ENCODE results near the gene KRTAP9-9. TPM values are rescaled to one million over a fixed set of nuclear protein-coding genes. Genes with fewer than 3 reads are reported as not detected.
"Not testable (repeated sequence)": the region's sequence is repeated elsewhere in the genome, so short reads cannot be mapped to it uniquely, and the experiment has no call there.

The KRTAP9-9 gene
- total RNA-seq, 2 donors from 2014 or later = not detected

GRCh38 chr17:41254861-41255260, 323 bp upstream of the KRTAP9-9 start:
- ATAC-seq = no peak
- H3K9me3 Mint-ChIP-seq = no peaks in the 10 kb centered on the region
- no peak overlapping the region for H3K27ac Mint-ChIP-seq
- no peaks in the 10 kb centered on the region for H3K36me3 Mint-ChIP-seq
- DNase-seq (ENCODE audit: low spot score in 2 of 2) = no peak

- no peak for DNase-seq (ENCODE audit: low spot score in 2 of 2)
- no peak overlapping the region for H3K27ac Mint-ChIP-seq
- H3K36me3 Mint-ChIP-seq = no peaks in the 10 kb centered on the region
- H3K9me3 Mint-ChIP-seq = no peaks in the 10 kb centered on the region
- no peak for ATAC-seq
These were observed 1.1 kb downstream of the KRTAP9-9 start for GRCh38 chr17:41256291-41256685.

GRCh38 chr17:41258406-41258805, 3.2 kb downstream of the KRTAP9-9 start:
- DNase-seq (ENCODE audit: low spot score in 2 of 2) (no peak), ATAC-seq (no peak)
- H3K9me3 Mint-ChIP-seq = no peaks in the 10 kb centered on the region

GRCh38 chr17:41263212-41263611, 8.0 kb downstream of the KRTAP9-9 start:
- H3K36me3 Mint-ChIP-seq = no peaks in the 10 kb centered on the region
- no peak overlapping the region for H3K27ac Mint-ChIP-seq
- no peak for ATAC-seq
- DNase-seq (ENCODE audit: low spot score in 2 of 2) = no peak
- no peaks in the 10 kb centered on the region for H3K9me3 Mint-ChIP-seq

More at GRCh38 chr17:41258406-41258805, 3.2 kb downstream of the KRTAP9-9 start:
- no peaks in the 10 kb centered on the region for H3K36me3 Mint-ChIP-seq
- H3K27ac Mint-ChIP-seq = no peak overlapping the region

- Mint-ChIP-seq H3K9me3 (no peaks in the 10 kb centered on the region), H3K36me3 (no peaks in the 10 kb centered on the region), H3K27ac (no peak overlapping the region)
- DNase-seq (ENCODE audit: low spot score in 2 of 2) (no peak), ATAC-seq (no peak)
These were observed 9.4 kb downstream of the KRTAP9-9 start for GRCh38 chr17:41264599-41264998.

- H3K36me3 Mint-ChIP-seq = no peaks in the 10 kb centered on the region
- ATAC-seq (no peak), DNase-seq (ENCODE audit: low spot score in 2 of 2) (no peak)
- no peak within 1 kb of the TSS for H3K27ac Mint-ChIP-seq
- no peaks in the 10 kb centered on the region for H3K9me3 Mint-ChIP-seq
These were observed 9.9 kb downstream of the KRTAP9-9 start, which contains the start of gene KRTAP9-6 for GRCh38 chr17:41265078-41265477. TSS of gene KRTAP9-6 (plus strand) at chr17:41265378. CDS start at chr17:41265378, 0 bp downstream.

- Mint-ChIP-seq H3K36me3 (no peaks in the 10 kb centered on the region), H3K9me3 (no peaks in the 10 kb centered on the region), H3K27ac (no peak overlapping the region)
- ATAC-seq = no peak
- no peak for DNase-seq (ENCODE audit: low spot score in 2 of 2)
These were observed 12.5 kb downstream of the KRTAP9-9 start for GRCh38 chr17:41267711-41268110.

- not testable (repeated sequence) for ATAC-seq; H3K27ac Mint-ChIP-seq; DNase-seq (ENCODE audit: low spot score in 2 of 2); H3K36me3 Mint-ChIP-seq; H3K9me3 Mint-ChIP-seq
These were observed 16.1 kb downstream of the KRTAP9-9 start for GRCh38 chr17:41271323-41271722.

- no peaks in the 10 kb centered on the region for H3K9me3 Mint-ChIP-seq
- H3K27ac Mint-ChIP-seq = no peak overlapping the region
- H3K36me3 Mint-ChIP-seq = no peaks in the 10 kb centered on the region
- DNase-seq (ENCODE audit: low spot score in 2 of 2) = no peak
- ATAC-seq = no peak
These were observed 16.7 kb downstream of the KRTAP9-9 start for GRCh38 chr17:41271858-41272257.

GRCh38 chr17:41275648-41276190, 20.5 kb downstream of the KRTAP9-9 start, which contains the start of gene KRTAP9-7:
TSS of gene KRTAP9-7 (plus strand) at chr17:41275698. CDS start at chr17:41275698, 0 bp downstream.
- H3K36me3 Mint-ChIP-seq; DNase-seq (ENCODE audit: low spot score in 2 of 2); ATAC-seq; H3K27ac Mint-ChIP-seq; H3K9me3 Mint-ChIP-seq: not testable (repeated sequence)

GRCh38 chr17:41278176-41278955, 23.2 kb downstream of the KRTAP9-9 start:
- DNase-seq (ENCODE audit: low spot score in 2 of 2) (no peak), ATAC-seq (no peak)

GRCh38 chr17:41284043-41284442, 28.9 kb downstream of the KRTAP9-9 start:
- H3K9me3 Mint-ChIP-seq = peaks cover 0 to 4% of the 10 kb centered on the region in 2 donors
- no peak overlapping the region for H3K27ac Mint-ChIP-seq

More at GRCh38 chr17:41278176-41278955, 23.2 kb downstream of the KRTAP9-9 start:
- no peak overlapping the region for H3K27ac Mint-ChIP-seq
- peaks cover 0 to 4% of the 10 kb centered on the region in 2 donors for H3K9me3 Mint-ChIP-seq
- no peaks in the 10 kb centered on the region for H3K36me3 Mint-ChIP-seq

GRCh38 chr17:41284546-41284945, 29.4 kb downstream of the KRTAP9-9 start:
- no peak overlapping the region for H3K27ac Mint-ChIP-seq
- H3K36me3 Mint-ChIP-seq = no peaks in the 10 kb centered on the region
- peaks cover 0 to 4% of the 10 kb centered on the region in 2 donors for H3K9me3 Mint-ChIP-seq
- ATAC-seq = no peak
- no peak for DNase-seq (ENCODE audit: low spot score in 2 of 2)

More at GRCh38 chr17:41284043-41284442, 28.9 kb downstream of the KRTAP9-9 start:
- DNase-seq (ENCODE audit: low spot score in 2 of 2) (no peak), ATAC-seq (no peak)
- H3K36me3 Mint-ChIP-seq = no peaks in the 10 kb centered on the region

- DNase-seq (ENCODE audit: low spot score in 2 of 2) (no peak), ATAC-seq (no peak)
- Mint-ChIP-seq H3K27ac (no peak overlapping the region), H3K36me3 (no peaks in the 10 kb centered on the region), H3K9me3 (no peaks in the 10 kb centered on the region)
These were observed 31.9 kb downstream of the KRTAP9-9 start for GRCh38 chr17:41287050-41287449.

- no peak for DNase-seq (ENCODE audit: low spot score in 2 of 2)
- Mint-ChIP-seq H3K27ac (no peak overlapping the region), H3K36me3 (no peaks in the 10 kb centered on the region), H3K9me3 (no peaks in the 10 kb centered on the region)
- no peak for ATAC-seq
These were observed 38.8 kb downstream of the KRTAP9-9 start for GRCh38 chr17:41294016-41294415.

GRCh38 chr17:41296846-41297245, 41.7 kb downstream of the KRTAP9-9 start:
- Mint-ChIP-seq H3K27ac (no peak overlapping the region), H3K9me3 (peaks cover 5 to 6% of the 10 kb centered on the region in 2 donors), H3K36me3 (peaks cover 7 to 9% of the 10 kb centered on the region in 2 donors)
- DNase-seq (ENCODE audit: low spot score in 2 of 2) (no peak), ATAC-seq (no peak)

- ATAC-seq (no peak), DNase-seq (ENCODE audit: low spot score in 2 of 2) (no peak)
- peaks cover 7 to 14% of the 10 kb centered on the region in 2 donors for H3K36me3 Mint-ChIP-seq
- H3K9me3 Mint-ChIP-seq = peaks cover 5 to 6% of the 10 kb centered on the region in 2 donors
- no peak overlapping the region for H3K27ac Mint-ChIP-seq
These were observed 43.4 kb downstream of the KRTAP9-9 start for GRCh38 chr17:41298458-41299135.

All from activated naive CD4-positive, alpha-beta T cell treated with anti-CD3 and anti-CD28 coated beads, Interleukin-2, amount 50 U/mL, for 72 hours (primary cell).